HG03064 (cell line): ENCODE results near the gene ZNF343.
A peak's percentile ranks its signal among the peaks of the same experiment; 100 is the strongest.
"Not testable (repeated sequence)": the region's sequence is repeated elsewhere in the genome, so short reads cannot be mapped to it uniquely, and the experiment has no call there.

Experiments used
- ATAC-seq: cut with Tn5 transposase; IDR thresholded peaks from one replicate; pipeline ENCODE4 v1.9.1; 2021; ENCODE audit warnings: low read depth; ENCODE audit not compliant: unreplicated experiment

The ZNF343 gene

GRCh38 chr20:2508631-2509467, at the start of gene ZNF343:
ZNF343 (minus strand) TSS chr20:2508915; CDS start chr20:2493895, 15,020 bp downstream.
- peak; percentile 97 for ATAC-seq

- ATAC-seq = no peak
Observed at GRCh38 chr20:2557873-2558580, 49.3 kb upstream of the ZNF343 start.

- ATAC-seq = no peak
Observed at GRCh38 chr20:2545594-2545993, 36.9 kb upstream of the ZNF343 start.

GRCh38 chr20:2544211-2544610, 35.5 kb upstream of the ZNF343 start:
- ATAC-seq = no peak

GRCh38 chr20:2542361-2542760, 33.6 kb upstream of the ZNF343 start:
- ATAC-seq = no peak

- ATAC-seq = no peak
Observed at GRCh38 chr20:2541940-2542339, 33.2 kb upstream of the ZNF343 start.

GRCh38 chr20:2538931-2539720, 30.4 kb upstream of the ZNF343 start:
- no peak for ATAC-seq

GRCh38 chr20:2538356-2538755, 29.6 kb upstream of the ZNF343 start:
- ATAC-seq = no peak

- no peak for ATAC-seq
Observed at GRCh38 chr20:2537101-2537500, 28.4 kb upstream of the ZNF343 start.

GRCh38 chr20:2536560-2536986, 27.9 kb upstream of the ZNF343 start, which contains the start of gene TMC2:
TMC2 (plus strand) TSS chr20:2536573; CDS start chr20:2536622, 49 bp downstream.
- no peak for ATAC-seq

- no peak for ATAC-seq
Observed at GRCh38 chr20:2535711-2536559, 27.2 kb upstream of the ZNF343 start.

GRCh38 chr20:2533118-2533517, 24.4 kb upstream of the ZNF343 start:
- ATAC-seq = no peak

GRCh38 chr20:2528671-2529271, 20.1 kb upstream of the ZNF343 start:
- no peak for ATAC-seq

GRCh38 chr20:2527762-2528161, 19.0 kb upstream of the ZNF343 start:
- no peak for ATAC-seq

GRCh38 chr20:2526218-2526583, 17.5 kb upstream of the ZNF343 start:
- not testable (repeated sequence) for ATAC-seq

GRCh38 chr20:2524709-2525506, 16.2 kb upstream of the ZNF343 start:
- ATAC-seq = peak; percentile 27

GRCh38 chr20:2523919-2524708, 15.4 kb upstream of the ZNF343 start:
- ATAC-seq = peak; percentile 57

GRCh38 chr20:2522826-2523429, 14.2 kb upstream of the ZNF343 start:
- not testable (repeated sequence) for ATAC-seq
